GM19238 (cell line): ENCODE data around the gene ST7.

ENCODE experiments used
- DNase-seq: peaks from one replicate; pipeline ENCODE4 v3.0.0; 2011; ENCODE audit warnings: low spot score; ENCODE audit not compliant: insufficient read length

The ST7 gene

GRCh38 chr7:117188949-117189592 is 235.8 kb downstream of the ST7 start:
- no peak for DNase-seq

GRCh38 chr7:117190104-117190503 is 236.8 kb downstream of the ST7 start:
- no peak for DNase-seq

- no peak for DNase-seq
Measured at GRCh38 chr7:117190746-117191435, 237.6 kb downstream of the ST7 start.

- no peak for DNase-seq
Measured at GRCh38 chr7:117192108-117192507, 238.8 kb downstream of the ST7 start.

- DNase-seq: no peak
Measured at GRCh38 chr7:117193564-117193963, 240.3 kb downstream of the ST7 start.

GRCh38 chr7:117194445-117194844 is 241.1 kb downstream of the ST7 start:
- no peak for DNase-seq

GRCh38 chr7:117195361-117196029 is 242.2 kb downstream of the ST7 start:
- DNase-seq: no peak

GRCh38 chr7:117200132-117200531 is 246.8 kb downstream of the ST7 start:
- no peak for DNase-seq

GRCh38 chr7:117200786-117201458 is 247.6 kb downstream of the ST7 start:
- DNase-seq: no peak

GRCh38 chr7:117202511-117202910 is 249.2 kb downstream of the ST7 start:
- no peak for DNase-seq

- DNase-seq: no peak
Measured at GRCh38 chr7:117203205-117203604, 249.9 kb downstream of the ST7 start.

GRCh38 chr7:117205873-117206272 is 252.6 kb downstream of the ST7 start:
- DNase-seq: no peak

- no peak for DNase-seq
Measured at GRCh38 chr7:117208257-117208656, 255.0 kb downstream of the ST7 start.

GRCh38 chr7:117210397-117210796 is 257.1 kb downstream of the ST7 start:
- no peak for DNase-seq

- DNase-seq: no peak
Measured at GRCh38 chr7:117210908-117211307, 257.6 kb downstream of the ST7 start.

GRCh38 chr7:117211614-117212013 is 258.3 kb downstream of the ST7 start:
- DNase-seq: no peak

GRCh38 chr7:117212969-117213877 is 259.9 kb downstream of the ST7 start:
- DNase-seq: peak; percentile 24

GRCh38 chr7:117216010-117216409 is 262.7 kb downstream of the ST7 start:
- no peak for DNase-seq

- no peak for DNase-seq
Measured at GRCh38 chr7:117216436-117217069, 263.3 kb downstream of the ST7 start.
